SJCRH30 (cell line): Measurements from ENCODE around the gene PIEZO1. TPM values are rescaled to one million over a fixed set of nuclear protein-coding genes. Genes with fewer than 3 reads are reported as not detected.
A peak's percentile ranks its signal among the peaks of the same experiment; 100 is the strongest.

ENCODE experiments used
- DNase-seq, 2 experiments: peaks; one replicate each; pipeline ENCODE4 v3.0.0-alpha.2; 2015 to 2020
- H3K27ac ChIP-seq: fragments of 250-450 bp; sonication (Bioruptor Pico); 2 replicates; pipeline ENCODE4 v1.5.1; 2020; ENCODE audit warnings: mild to moderate bottlenecking, moderate library complexity
- H3K27me3 ChIP-seq: fragments of 250-450 bp; sonication (Bioruptor Pico); 2 replicates; pipeline ENCODE4 v1.5.1; 2020; ENCODE audit warnings: mild to moderate bottlenecking, moderate library complexity
- H3K36me3 ChIP-seq: fragments of 250-450 bp; sonication (Bioruptor Pico); 2 replicates; pipeline ENCODE4 v1.5.1; 2020; ENCODE audit warnings: mild to moderate bottlenecking, moderate library complexity
- H3K4me1 ChIP-seq: fragments of 250-450 bp; sonication (Bioruptor Pico); 2 replicates; pipeline ENCODE4 v1.5.1; 2020; ENCODE audit warnings: mild to moderate bottlenecking, moderate library complexity
- H3K4me3 ChIP-seq: fragments of 250-450 bp; sonication (Bioruptor Pico); 2 replicates; pipeline ENCODE4 v1.5.1; 2020; ENCODE audit warnings: mild to moderate bottlenecking, moderate library complexity
- H3K9me3 ChIP-seq: fragments of 250-450 bp; sonication (Bioruptor Pico); replicated peaks from 2 replicates; pipeline ENCODE4 v1.5.1; 2020; ENCODE audit warnings: mild to moderate bottlenecking, moderate library complexity
- total RNA-seq: library from RNA; depleted of rRNA; stranded (reverse); fragments of >200 nt; shearing (Covaris generic); gene quantifications from 2 replicates; pipeline ENCODE4 v1.2.3, GENCODE V29; 2014

The PIEZO1 gene
- total RNA-seq, 1 experiment from 2014 or later, result 28.1 TPM

- no peak overlapping the region for H3K4me3 ChIP-seq
- no peaks in the 10 kb centered on the region for H3K27me3 ChIP-seq
- peak overlapping the region; percentile 93 for H3K27ac ChIP-seq
- no peak for DNase-seq
- no peaks in the 10 kb centered on the region for H3K36me3 ChIP-seq
- no peaks in the 10 kb centered on the region for H3K9me3 ChIP-seq
- peaks cover 38% of the 10 kb centered on the region for H3K4me1 ChIP-seq
Measured at GRCh38 chr16:88739977-88740726, 44.9 kb downstream of the PIEZO1 start.

- Histone ChIP-seq H3K4me1 (peaks cover 38% of the 10 kb centered on the region), H3K27me3 (no peaks in the 10 kb centered on the region), H3K4me3 (no peak overlapping the region), H3K36me3 (no peaks in the 10 kb centered on the region), H3K27ac (peak overlapping the region; percentile 93), H3K9me3 (no peaks in the 10 kb centered on the region)
- DNase-seq, result peak; percentile 93 to 94
Measured at GRCh38 chr16:88739139-88739976, 45.7 kb downstream of the PIEZO1 start.

- Histone ChIP-seq H3K9me3 (no peaks in the 10 kb centered on the region), H3K27me3 (no peaks in the 10 kb centered on the region), H3K36me3 (no peaks in the 10 kb centered on the region), H3K27ac (peak overlapping the region; percentile 93), H3K4me1 (peaks cover 38% of the 10 kb centered on the region), H3K4me3 (no peak overlapping the region)
- DNase-seq, result no peak
Measured at GRCh38 chr16:88738151-88739084, 46.6 kb downstream of the PIEZO1 start.

GRCh38 chr16:88737298-88738150 lies 47.5 kb downstream of the PIEZO1 start:
- Histone ChIP-seq H3K27me3 (no peaks in the 10 kb centered on the region), H3K4me3 (no peak overlapping the region), H3K36me3 (no peaks in the 10 kb centered on the region), H3K4me1 (peaks cover 38% of the 10 kb centered on the region), H3K9me3 (no peaks in the 10 kb centered on the region), H3K27ac (peak overlapping the region; percentile 20; the same call in 1 of the 2 replicates)
- DNase-seq, result peak; percentile 71

- Histone ChIP-seq H3K36me3 (no peaks in the 10 kb centered on the region), H3K27ac (no peak overlapping the region), H3K9me3 (no peaks in the 10 kb centered on the region), H3K4me1 (peaks cover 40% of the 10 kb centered on the region), H3K4me3 (no peak overlapping the region), H3K27me3 (no peaks in the 10 kb centered on the region)
- DNase-seq, result no peak
Measured at GRCh38 chr16:88736496-88736895, 48.5 kb downstream of the PIEZO1 start.

- peaks cover 41% of the 10 kb centered on the region for H3K4me1 ChIP-seq
- H3K36me3 ChIP-seq, result no peaks in the 10 kb centered on the region
- DNase-seq, result no peak
- H3K4me3 ChIP-seq, result no peak overlapping the region
- no peaks in the 10 kb centered on the region for H3K27me3 ChIP-seq
- H3K9me3 ChIP-seq, result no peaks in the 10 kb centered on the region
- H3K27ac ChIP-seq, result no peak overlapping the region
Measured at GRCh38 chr16:88736088-88736487, 48.9 kb downstream of the PIEZO1 start.

GRCh38 chr16:88735616-88736015 lies 49.4 kb downstream of the PIEZO1 start:
- no peak for DNase-seq
- no peak overlapping the region for H3K4me3 ChIP-seq
- no peaks in the 10 kb centered on the region for H3K27me3 ChIP-seq
- peaks cover 41% of the 10 kb centered on the region for H3K4me1 ChIP-seq
- H3K36me3 ChIP-seq, result no peaks in the 10 kb centered on the region
- H3K9me3 ChIP-seq, result no peaks in the 10 kb centered on the region
- no peak overlapping the region for H3K27ac ChIP-seq

GRCh38 chr16:88735121-88735520 lies 49.9 kb downstream of the PIEZO1 start:
- Histone ChIP-seq H3K27ac (no peak overlapping the region), H3K27me3 (no peaks in the 10 kb centered on the region), H3K9me3 (no peaks in the 10 kb centered on the region), H3K4me3 (no peak overlapping the region), H3K36me3 (no peaks in the 10 kb centered on the region), H3K4me1 (peaks cover 37% of the 10 kb centered on the region)
- DNase-seq, result no peak

GRCh38 chr16:88734361-88734728 lies 50.7 kb downstream of the PIEZO1 start:
- no peak overlapping the region for H3K27ac ChIP-seq
- no peaks in the 10 kb centered on the region for H3K36me3 ChIP-seq
- H3K27me3 ChIP-seq, result no peaks in the 10 kb centered on the region
- peaks cover 31% of the 10 kb centered on the region for H3K4me1 ChIP-seq
- DNase-seq, result no peak
- H3K9me3 ChIP-seq, result no peaks in the 10 kb centered on the region
- H3K4me3 ChIP-seq, result no peak overlapping the region

GRCh38 chr16:88733630-88734360 lies 51.2 kb downstream of the PIEZO1 start:
- Histone ChIP-seq H3K27ac (no peak overlapping the region), H3K27me3 (no peaks in the 10 kb centered on the region), H3K9me3 (no peaks in the 10 kb centered on the region), H3K36me3 (no peaks in the 10 kb centered on the region), H3K4me3 (no peak overlapping the region), H3K4me1 (peaks cover 26% of the 10 kb centered on the region)
- no peak for DNase-seq

GRCh38 chr16:88732961-88733294 lies 52.1 kb downstream of the PIEZO1 start:
- Histone ChIP-seq H3K36me3 (no peaks in the 10 kb centered on the region), H3K4me3 (no peak overlapping the region), H3K27me3 (no peaks in the 10 kb centered on the region), H3K9me3 (no peaks in the 10 kb centered on the region), H3K4me1 (peaks cover 17% of the 10 kb centered on the region), H3K27ac (no peak overlapping the region)
- DNase-seq, result no peak

GRCh38 chr16:88732172-88732960 lies 52.7 kb downstream of the PIEZO1 start:
- H3K36me3 ChIP-seq, result no peaks in the 10 kb centered on the region
- H3K27ac ChIP-seq, result no peak overlapping the region
- H3K4me3 ChIP-seq, result no peak overlapping the region
- no peaks in the 10 kb centered on the region for H3K27me3 ChIP-seq
- DNase-seq, result no peak
- no peaks in the 10 kb centered on the region for H3K9me3 ChIP-seq
- peaks cover 12% of the 10 kb centered on the region for H3K4me1 ChIP-seq

- DNase-seq, result no peak
- peak overlapping the region; percentile 32 for H3K4me3 ChIP-seq
- no peaks in the 10 kb centered on the region for H3K27me3 ChIP-seq
- peaks cover 12% of the 10 kb centered on the region for H3K4me1 ChIP-seq
- H3K27ac ChIP-seq, result peak overlapping the region; percentile 85
- H3K9me3 ChIP-seq, result no peaks in the 10 kb centered on the region
- no peaks in the 10 kb centered on the region for H3K36me3 ChIP-seq
Measured at GRCh38 chr16:88731699-88732098, 53.3 kb downstream of the PIEZO1 start.
